Endothelial cell of umbilical vein (primary cell): ENCODE measurements around the gene SELENON. TPM values are rescaled to one million over a fixed set of nuclear protein-coding genes. Genes with fewer than 3 reads are reported as not detected.

Experiments used
- BruUV-seq: library from RNA; stranded (reverse); fragments of 400-500 nt; replicated peaks from 2 replicates; lab custom pipeline; 2021; lab: Mats Ljungman, UMichigan
- CTCF ChIA-PET: fragments of 300-600, 350-600 bp; sonication (Branson Sonifier 250); formaldehyde crosslinking; loops from one replicate; lab custom pipeline; 2021; ENCODE audit warnings: antibody characterized with exemption, inconsistent platforms; lab: Charles Lee
- POLR2A ChIA-PET: fragments of 300-600, 350-600 bp; sonication (Branson Sonifier 250); formaldehyde crosslinking; loops from one replicate; lab custom pipeline; 2021; ENCODE audit warnings: antibody characterized with exemption, inconsistent platforms; lab: Charles Lee
- DNase-seq: peaks from one replicate; pipeline ENCODE4 v3.0.0-alpha.2; 2011; ENCODE audit warnings: low read depth, low spot score
- FAIRE-seq: peaks from 2 replicates; lab custom pipeline; 2011; peaks lifted over from hg19 to GRCh38; lab: Jason Lieb, UNC
- H2AFZ ChIP-seq: 2 replicates; pipeline ENCODE4 v1.6.0; 2012; ENCODE audit warnings: low read depth, low read length, control low read depth, inconsistent platforms
- H3K27ac ChIP-seq: 2 replicates; pipeline ENCODE4 v1.5.1; 2011; ENCODE audit warnings: low read depth, mild to moderate bottlenecking, control low read depth, low read length, moderate library complexity; ENCODE audit not compliant: insufficient read depth
- H3K27me3 ChIP-seq, 2 experiments: 2 replicates each; pipeline versions ENCODE4 v1.6.0 to v1.6.1; 2011; ENCODE audit warnings: low read length in 2 of 2, mixed read lengths in 1 of 2; ENCODE audit not compliant: control insufficient read depth in 2 of 2, insufficient read depth in 2 of 2
- H3K36me3 ChIP-seq, 2 experiments: 2 replicates in 1 of 2; 3 replicates in 1 of 2; pipeline ENCODE4 v1.5.1; 2011; ENCODE audit warnings: low read length in 2 of 2, mild to moderate bottlenecking in 1 of 2, moderate library complexity in 1 of 2; ENCODE audit not compliant: control insufficient read depth in 2 of 2, insufficient read depth in 2 of 2; ENCODE audit errors: extremely low read depth in 1 of 2
- H3K4me1 ChIP-seq: 3 replicates; pipeline ENCODE4 v1.5.1; 2011; ENCODE audit warnings: mild to moderate bottlenecking, low read length; ENCODE audit not compliant: control insufficient read depth, insufficient read depth; ENCODE audit errors: extremely low read depth
- H3K4me2 ChIP-seq: 2 replicates; pipeline ENCODE4 v1.6.1; 2011; ENCODE audit warnings: low read length, control low read depth, mixed read lengths; ENCODE audit not compliant: insufficient read depth
- H3K4me3 ChIP-seq, 3 experiments: fragments of 200-600 bp in 1 of 3; sonication (generic), shearing (Covaris generic) in 1 of 3; replicated peaks in 1 of 3; 2 replicates each; pipeline ENCODE4 v1.5.1; 2011 to 2016; ENCODE audit warnings: control low read depth in 3 of 3, low read length in 3 of 3, mild to moderate bottlenecking in 2 of 3, inconsistent platforms in 1 of 3, low read depth in 1 of 3, moderate library complexity in 1 of 3; ENCODE audit not compliant: insufficient read depth in 1 of 3
- H3K79me2 ChIP-seq: 2 replicates; pipeline ENCODE4 v1.6.0; 2012; ENCODE audit warnings: low read length, inconsistent platforms; ENCODE audit not compliant: control insufficient read depth, insufficient read depth
- H3K9ac ChIP-seq: replicated peaks from 2 replicates; pipeline ENCODE3; 2011; ENCODE audit warnings: low read length, control low read depth; ENCODE audit not compliant: insufficient read depth; ENCODE audit errors: extremely low read depth
- H3K9me1 ChIP-seq: replicated peaks from 3 replicates; pipeline ENCODE4 v1.6.0; 2011; ENCODE audit warnings: mild to moderate bottlenecking, low read length; ENCODE audit not compliant: control insufficient read depth, insufficient read depth; ENCODE audit errors: extremely low read depth
- H3K9me3 ChIP-seq: replicated peaks from 2 replicates; pipeline ENCODE4 v1.5.1; 2012; ENCODE audit warnings: low read length, inconsistent platforms; ENCODE audit not compliant: control insufficient read depth, insufficient read depth
- H4K20me1 ChIP-seq: replicated peaks from 2 replicates; pipeline ENCODE3; 2011; ENCODE audit warnings: mild to moderate bottlenecking, low read length; ENCODE audit not compliant: control insufficient read depth, insufficient read depth; ENCODE audit errors: extremely low read depth
- EZH2 ChIP-seq: IDR thresholded peaks from 2 replicates; pipeline ENCODE4 v1.6.1; 2012; ENCODE audit warnings: borderline replicate concordance, low read depth, mild to moderate bottlenecking, moderate library complexity, low read length, inconsistent platforms; ENCODE audit not compliant: severe bottlenecking
- FOS ChIP-seq: IDR thresholded peaks from 2 replicates; pipeline ENCODE4 v1.6.1; 2011; ENCODE audit warnings: mild to moderate bottlenecking, low read length, moderate library complexity, borderline replicate concordance; ENCODE audit not compliant: insufficient read depth
- GATA2 ChIP-seq: IDR thresholded peaks from 2 replicates; pipeline ENCODE4 v1.7.0; 2011; ENCODE audit warnings: low read depth, mild to moderate bottlenecking, moderate library complexity, mixed read lengths, low read length; ENCODE audit not compliant: insufficient read length, insufficient read depth
- JUN ChIP-seq: IDR thresholded peaks from 2 replicates; pipeline ENCODE4 v1.6.1; 2011; ENCODE audit warnings: borderline replicate concordance, low read depth; ENCODE audit not compliant: insufficient read length, insufficient read depth
- MYC ChIP-seq: IDR thresholded peaks from one replicate; pipeline ENCODE4 v1.6.1; 2011; ENCODE audit warnings: mild to moderate bottlenecking, low read depth, low read length
- POLR2A ChIP-seq: IDR thresholded peaks from 2 replicates; pipeline ENCODE4 v1.6.1; 2012; ENCODE audit warnings: low read depth, mild to moderate bottlenecking, control low read depth, low read length
- POLR2AphosphoS5 ChIP-seq: IDR thresholded peaks from 2 replicates; pipeline ENCODE4 v1.6.1; 2012; ENCODE audit warnings: low read depth, mild to moderate bottlenecking, control low read depth, low read length, moderate library complexity; ENCODE audit not compliant: insufficient read depth
- dilution Hi-C: fragments of 300-500 bp; cut with MboI; formaldehyde crosslinking; loops from one replicate; pipeline ENCODE4 v1.15.0; 2019; ENCODE audit warnings: low sequenced_read_pairs; ENCODE audit not compliant: extremely low pct_ligation_motif_present
- intact Hi-C: fragments of 100-400 bp; cut with micrococcal nuclease; formaldehyde crosslinking; loops from one replicate; pipeline ENCODE4 v1.10.0; 2022
- polyA plus RNA-seq, 4 experiments: library from polyadenylated mRNA; depleted of rRNA in 3 of 4; stranded (reverse) in 3 of 4; unstranded in 1 of 4; fragments of >200 nt; gene quantifications; 2 replicates each; pipeline versions ENCODE4 v1.2.1 to v1.2.3, GENCODE V29; 2011 to 2012; ENCODE audit warnings: missing spikeins in 1 of 4
- total RNA-seq: library from RNA; stranded (reverse); gene quantifications from 2 replicates; pipeline ENCODE4 v1.2.3, GENCODE V29; 2021
- TF ChIP-seq, protein P1 (sequence below): IDR thresholded peaks from 2 replicates; pipeline ENCODE4 v1.6.1; 2011; ENCODE audit not compliant: insufficient read depth, insufficient read length
- TF ChIP-seq, protein P2 (sequence below), 2 donors: IDR thresholded peaks; 1 replicate in 1 of 2; 2 replicates in 1 of 2; pipeline ENCODE4 v1.5.1; 2011; ENCODE audit warnings: low read length in 2 of 2, mild to moderate bottlenecking in 2 of 2, moderate library complexity in 2 of 2, control low read depth in 1 of 2, inconsistent platforms in 1 of 2, low read depth in 1 of 2; ENCODE audit not compliant: insufficient read depth in 1 of 2; ENCODE audit errors: extremely low read depth in 1 of 2

Gene SELENON
- total and polyA plus RNA-seq, 2 donors (not counting 3 experiments of a cell fraction or from before 2014, with no cell fraction given) = 117 to 182 TPM

DNA sequence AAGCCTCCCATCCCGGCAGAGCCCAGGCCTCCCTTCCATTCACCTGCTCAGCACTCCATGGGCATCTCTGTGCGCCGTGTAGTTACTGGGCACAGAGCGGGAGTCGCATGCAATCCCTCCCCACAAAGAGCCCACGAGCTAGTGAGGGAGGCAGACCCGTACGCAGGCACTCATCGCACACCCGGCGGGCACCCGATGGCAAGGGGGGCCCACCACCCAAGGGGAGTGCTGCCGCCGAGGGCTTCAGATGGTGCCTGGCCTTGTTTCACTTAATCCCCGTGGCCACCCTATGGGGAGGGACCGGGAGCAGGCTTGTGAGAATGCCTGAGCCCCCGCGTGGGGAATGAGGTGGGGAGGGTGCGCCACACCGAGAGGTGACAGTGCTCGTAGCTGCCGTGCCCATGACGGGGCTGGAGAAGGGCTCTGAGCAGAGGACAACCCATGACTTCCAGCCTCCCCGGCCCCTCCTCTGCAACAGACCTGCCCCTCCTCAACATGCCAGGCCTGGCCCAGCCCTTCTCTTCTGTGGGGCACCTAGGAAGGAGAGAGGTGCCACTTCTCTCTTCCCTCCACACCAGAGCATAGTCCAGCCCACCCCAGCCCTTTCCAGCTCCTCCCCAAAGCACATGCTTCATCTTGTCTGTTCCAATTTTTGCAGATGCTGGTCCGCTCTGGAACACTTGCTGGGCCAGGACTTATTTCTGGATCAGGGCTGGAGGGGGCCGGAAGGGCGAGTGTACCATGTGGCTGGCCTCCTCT, 30.2 kb upstream of the SELENON start:
- H3K9ac ChIP-seq = no peak overlapping the region
- no peaks in the 10 kb centered on the region for H3K79me2 ChIP-seq
- no peak overlapping the region for H3K4me3 ChIP-seq
- H3K27me3 ChIP-seq = no peaks in the 10 kb centered on the region
- no TSS peak for BruUV-seq
- H3K27ac ChIP-seq = no peak overlapping the region
- no peaks in the 10 kb centered on the region for H3K36me3 ChIP-seq
- no peak overlapping the region for H3K4me2 ChIP-seq
- H3K9me3 ChIP-seq = no peaks in the 10 kb centered on the region
- ChIA-PET CTCF (no interaction called here), POLR2A (no interaction called here)
- no peaks in the 10 kb centered on the region for H4K20me1 ChIP-seq
- no peaks in the 10 kb centered on the region for H3K9me1 ChIP-seq
- no peak for DNase-seq
- H2AFZ ChIP-seq = no peak overlapping the region
- no peak for FAIRE-seq
- no peaks in the 10 kb centered on the region for H3K4me1 ChIP-seq
- intact Hi-C loops (no loop called here), dilution Hi-C loops (no loop called here)
- TF ChIP-seq JUN (no peak), POLR2AphosphoS5 (no peak), EZH2 (no peak), FOS (no peak), GATA2 (no peak), MYC (no peak), POLR2A (no peak)
- TF ChIP-seq, protein P1, sequence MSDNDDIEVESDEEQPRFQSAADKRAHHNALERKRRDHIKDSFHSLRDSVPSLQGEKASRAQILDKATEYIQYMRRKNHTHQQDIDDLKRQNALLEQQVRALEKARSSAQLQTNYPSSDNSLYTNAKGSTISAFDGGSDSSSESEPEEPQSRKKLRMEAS = no peak
- TF ChIP-seq, protein P2, sequence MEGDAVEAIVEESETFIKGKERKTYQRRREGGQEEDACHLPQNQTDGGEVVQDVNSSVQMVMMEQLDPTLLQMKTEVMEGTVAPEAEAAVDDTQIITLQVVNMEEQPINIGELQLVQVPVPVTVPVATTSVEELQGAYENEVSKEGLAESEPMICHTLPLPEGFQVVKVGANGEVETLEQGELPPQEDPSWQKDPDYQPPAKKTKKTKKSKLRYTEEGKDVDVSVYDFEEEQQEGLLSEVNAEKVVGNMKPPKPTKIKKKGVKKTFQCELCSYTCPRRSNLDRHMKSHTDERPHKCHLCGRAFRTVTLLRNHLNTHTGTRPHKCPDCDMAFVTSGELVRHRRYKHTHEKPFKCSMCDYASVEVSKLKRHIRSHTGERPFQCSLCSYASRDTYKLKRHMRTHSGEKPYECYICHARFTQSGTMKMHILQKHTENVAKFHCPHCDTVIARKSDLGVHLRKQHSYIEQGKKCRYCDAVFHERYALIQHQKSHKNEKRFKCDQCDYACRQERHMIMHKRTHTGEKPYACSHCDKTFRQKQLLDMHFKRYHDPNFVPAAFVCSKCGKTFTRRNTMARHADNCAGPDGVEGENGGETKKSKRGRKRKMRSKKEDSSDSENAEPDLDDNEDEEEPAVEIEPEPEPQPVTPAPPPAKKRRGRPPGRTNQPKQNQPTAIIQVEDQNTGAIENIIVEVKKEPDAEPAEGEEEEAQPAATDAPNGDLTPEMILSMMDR (IDR thresholded peaks at IDR 0.05; ENCODE audit: extremely low read depth in 1 of 2, insufficient read depth in 1 of 2, low read depth in 1 of 2, low read length in 2 of 2) = no peak
